ENCODE measurements around the gene ANKRD10. TPM values are rescaled to one million over a fixed set of nuclear protein-coding genes. Genes with fewer than 3 reads are reported as not detected.

Gene ANKRD10
- total RNA-seq, 1 donor from 2014 or later: 163 TPM

- no peaks in the 10 kb centered on the region for H3K9me3 Mint-ChIP-seq
- H3K27me3 Mint-ChIP-seq (ENCODE audit: insufficient read depth): peaks cover 6% of the 10 kb centered on the region
- intact Hi-C loops (cut with micrococcal nuclease): no loop called here
- H3K36me3 Mint-ChIP-seq (ENCODE audit: low read depth): no peaks in the 10 kb centered on the region
- H3K27ac Mint-ChIP-seq: no peak overlapping the region
- no peak overlapping the region for H3K4me3 Mint-ChIP-seq
- DNase-seq (ENCODE audit: low spot score): no peak
- H3K4me1 Mint-ChIP-seq (ENCODE audit: low read depth): no peaks in the 10 kb centered on the region
These were observed 83.2 kb downstream of the ANKRD10 start for GRCh38 chr13:110831437-110832204.

DNA sequence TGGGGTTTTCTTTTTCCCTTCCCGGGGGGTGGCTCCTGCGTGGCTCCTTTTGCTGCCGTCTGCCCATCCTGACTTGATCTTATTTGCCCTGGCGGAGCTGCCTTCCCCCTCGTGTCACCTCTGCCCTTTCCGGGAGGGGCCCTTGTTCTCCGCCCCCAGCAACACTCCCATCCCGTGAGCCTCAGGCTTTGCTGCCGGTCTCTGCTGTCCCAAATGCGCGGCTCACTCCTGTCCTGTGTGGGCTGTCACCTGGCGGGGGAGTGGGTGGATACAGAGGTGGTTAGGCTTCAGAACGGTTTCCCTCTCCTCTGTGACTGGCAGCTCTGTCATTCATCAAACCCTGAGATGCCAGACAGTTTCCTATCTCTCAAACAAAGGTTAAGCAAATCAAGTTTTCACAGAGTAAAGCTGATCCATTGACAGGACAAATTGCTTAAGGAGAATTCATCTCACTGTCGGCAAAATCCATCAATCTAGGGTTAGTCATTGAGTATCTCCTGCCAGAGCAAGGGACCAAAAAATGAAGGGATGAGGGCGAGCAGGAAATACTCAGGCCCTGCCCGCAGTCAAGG, 84.0 kb downstream of the ANKRD10 start:
- Mint-ChIP-seq H3K4me3 (no peak overlapping the region), H3K27me3 (ENCODE audit: insufficient read depth) (peaks cover 6% of the 10 kb centered on the region), H3K27ac (no peak overlapping the region), H3K36me3 (ENCODE audit: low read depth) (no peaks in the 10 kb centered on the region), H3K9me3 (no peaks in the 10 kb centered on the region), H3K4me1 (ENCODE audit: low read depth) (no peaks in the 10 kb centered on the region)
- intact Hi-C loops (cut with micrococcal nuclease): no loop called here
- no peak for DNase-seq (ENCODE audit: low spot score)

- Mint-ChIP-seq H3K4me1 (ENCODE audit: low read depth) (no peaks in the 10 kb centered on the region), H3K36me3 (ENCODE audit: low read depth) (no peaks in the 10 kb centered on the region), H3K27me3 (ENCODE audit: insufficient read depth) (peaks cover 6% of the 10 kb centered on the region), H3K4me3 (no peak overlapping the region), H3K9me3 (no peaks in the 10 kb centered on the region), H3K27ac (no peak overlapping the region)
- intact Hi-C loops (cut with micrococcal nuclease): no loop called here
- DNase-seq (ENCODE audit: low spot score): no peak
These were observed 84.5 kb downstream of the ANKRD10 start for GRCh38 chr13:110830331-110830730.

- intact Hi-C loops (cut with micrococcal nuclease): no loop called here
- H3K4me3 Mint-ChIP-seq: no peak overlapping the region
- H3K4me1 Mint-ChIP-seq (ENCODE audit: low read depth): no peaks in the 10 kb centered on the region
- peaks cover 6% of the 10 kb centered on the region for H3K27me3 Mint-ChIP-seq (ENCODE audit: insufficient read depth)
- DNase-seq (ENCODE audit: low spot score): no peak
- no peaks in the 10 kb centered on the region for H3K9me3 Mint-ChIP-seq
- no peaks in the 10 kb centered on the region for H3K36me3 Mint-ChIP-seq (ENCODE audit: low read depth)
- no peak overlapping the region for H3K27ac Mint-ChIP-seq
These were observed 85.4 kb downstream of the ANKRD10 start for GRCh38 chr13:110829486-110829885.

DNA sequence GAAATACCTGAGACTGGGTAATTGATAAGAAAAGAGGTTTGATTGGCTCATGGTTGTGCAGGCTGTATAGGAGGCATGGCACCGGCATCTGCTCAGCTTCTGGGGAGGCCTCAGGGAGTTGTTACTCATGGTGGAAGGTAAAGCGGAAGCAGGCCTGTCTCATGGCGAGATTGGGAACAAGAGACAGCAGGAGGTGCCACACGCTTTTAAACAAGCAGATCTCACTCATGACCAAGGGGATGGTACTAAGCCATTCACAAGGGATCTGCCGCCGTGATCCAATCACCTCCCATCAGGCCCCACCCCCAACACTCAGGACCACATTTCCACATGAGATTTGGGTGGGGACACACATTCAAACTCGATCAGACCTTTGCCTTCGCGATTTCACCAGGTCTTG, 86.2 kb downstream of the ANKRD10 start:
- peaks cover 6% of the 10 kb centered on the region for H3K27me3 Mint-ChIP-seq (ENCODE audit: insufficient read depth)
- H3K36me3 Mint-ChIP-seq (ENCODE audit: low read depth): no peaks in the 10 kb centered on the region
- H3K4me1 Mint-ChIP-seq (ENCODE audit: low read depth): no peaks in the 10 kb centered on the region
- no peak overlapping the region for H3K27ac Mint-ChIP-seq
- H3K9me3 Mint-ChIP-seq: no peaks in the 10 kb centered on the region
- intact Hi-C loops (cut with micrococcal nuclease): no loop called here
- no peak overlapping the region for H3K4me3 Mint-ChIP-seq
- DNase-seq (ENCODE audit: low spot score): no peak

Other genes with a start within 250 kb of the ANKRD10 start
- gene CARS2, start 209.0 kb downstream of the ANKRD10 start, total RNA-seq: 106 and 110 TPM in 2 replicates
- gene ING1, start 201.4 kb downstream of the ANKRD10 start, total RNA-seq: 15.9 and 16.4 TPM in 2 replicates
- 72.2 and 73.7 TPM in 2 replicates for gene ARHGEF7, start 200.2 kb upstream of the ANKRD10 start, total RNA-seq

Data from activated T-helper 1 cell treated with anti-CD3 and anti-CD28 coated beads, Interleukin-12 subunit alpha, Interleukin-12 subunit beta, Interleukin-2, Interleukin-4 antibody, amounts not matched to agents 30 ng/mL and 10 ng/mL and 1 ng/mL, durations not matched to agents 14 hours and 24 hours and 36 hours (primary cell).